Activated CD8-positive, alpha-beta memory T cell treated with anti-CD3 and anti-CD28 coated beads for 24 hours (primary cell): ENCODE measurements around the gene MAN1C1.

Experiments used
- DNase-seq: peaks from one replicate; pipeline ENCODE4 v3.0.0-alpha.2; 2020

The MAN1C1 gene

DNA sequence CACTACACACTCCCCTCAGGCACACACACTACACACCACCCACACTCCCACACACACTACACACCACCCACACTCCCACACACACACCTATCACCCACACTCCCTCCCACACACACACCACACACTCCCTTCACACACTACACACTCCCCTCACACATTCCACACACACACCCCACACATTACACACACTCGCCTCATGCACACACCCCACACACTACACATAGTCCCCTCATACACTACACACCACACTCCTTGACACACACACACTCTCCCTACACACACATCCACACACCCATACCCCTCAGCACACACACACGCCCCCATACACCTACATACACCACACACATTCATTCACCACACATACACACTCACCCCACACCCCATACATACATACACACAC lies 152.4 kb downstream of the MAN1C1 start:
- DNase-seq: no peak

DNA sequence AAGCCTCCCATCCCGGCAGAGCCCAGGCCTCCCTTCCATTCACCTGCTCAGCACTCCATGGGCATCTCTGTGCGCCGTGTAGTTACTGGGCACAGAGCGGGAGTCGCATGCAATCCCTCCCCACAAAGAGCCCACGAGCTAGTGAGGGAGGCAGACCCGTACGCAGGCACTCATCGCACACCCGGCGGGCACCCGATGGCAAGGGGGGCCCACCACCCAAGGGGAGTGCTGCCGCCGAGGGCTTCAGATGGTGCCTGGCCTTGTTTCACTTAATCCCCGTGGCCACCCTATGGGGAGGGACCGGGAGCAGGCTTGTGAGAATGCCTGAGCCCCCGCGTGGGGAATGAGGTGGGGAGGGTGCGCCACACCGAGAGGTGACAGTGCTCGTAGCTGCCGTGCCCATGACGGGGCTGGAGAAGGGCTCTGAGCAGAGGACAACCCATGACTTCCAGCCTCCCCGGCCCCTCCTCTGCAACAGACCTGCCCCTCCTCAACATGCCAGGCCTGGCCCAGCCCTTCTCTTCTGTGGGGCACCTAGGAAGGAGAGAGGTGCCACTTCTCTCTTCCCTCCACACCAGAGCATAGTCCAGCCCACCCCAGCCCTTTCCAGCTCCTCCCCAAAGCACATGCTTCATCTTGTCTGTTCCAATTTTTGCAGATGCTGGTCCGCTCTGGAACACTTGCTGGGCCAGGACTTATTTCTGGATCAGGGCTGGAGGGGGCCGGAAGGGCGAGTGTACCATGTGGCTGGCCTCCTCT lies 153.2 kb downstream of the MAN1C1 start:
- no peak for DNase-seq

DNA sequence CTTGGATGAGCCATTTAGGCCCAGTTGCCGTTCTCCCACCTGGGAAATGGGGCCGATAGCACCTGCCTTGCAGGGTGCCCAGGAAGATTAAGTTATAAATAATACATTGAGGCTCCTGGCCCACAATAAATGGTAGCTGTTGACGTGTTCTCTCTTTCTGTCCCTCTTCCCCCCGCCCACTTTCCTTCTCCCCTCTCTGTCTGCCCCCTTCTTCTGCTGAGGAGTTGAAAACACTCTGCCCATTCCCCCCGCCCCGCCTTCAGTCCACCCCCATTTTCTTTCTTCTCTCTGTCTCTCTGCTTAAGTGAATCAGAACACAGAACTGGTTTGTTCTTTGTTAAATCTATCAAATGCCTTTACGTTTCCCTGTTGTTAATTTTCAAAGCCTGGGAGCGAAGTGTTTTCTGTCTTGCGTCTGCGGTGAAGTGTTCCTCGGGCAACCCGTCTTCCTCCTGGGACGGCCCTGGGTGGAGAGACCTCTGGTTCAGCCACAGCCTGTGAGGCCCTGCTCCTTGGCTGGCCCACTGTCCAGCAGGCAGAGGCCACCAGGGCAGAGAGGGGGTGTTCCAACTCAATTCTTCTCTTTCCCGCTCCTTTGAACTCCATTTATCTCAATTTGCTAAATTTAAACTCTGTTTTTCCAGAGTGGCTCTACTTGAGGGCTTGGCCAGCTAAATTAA lies 154.1 kb downstream of the MAN1C1 start:
- DNase-seq: no peak

DNA sequence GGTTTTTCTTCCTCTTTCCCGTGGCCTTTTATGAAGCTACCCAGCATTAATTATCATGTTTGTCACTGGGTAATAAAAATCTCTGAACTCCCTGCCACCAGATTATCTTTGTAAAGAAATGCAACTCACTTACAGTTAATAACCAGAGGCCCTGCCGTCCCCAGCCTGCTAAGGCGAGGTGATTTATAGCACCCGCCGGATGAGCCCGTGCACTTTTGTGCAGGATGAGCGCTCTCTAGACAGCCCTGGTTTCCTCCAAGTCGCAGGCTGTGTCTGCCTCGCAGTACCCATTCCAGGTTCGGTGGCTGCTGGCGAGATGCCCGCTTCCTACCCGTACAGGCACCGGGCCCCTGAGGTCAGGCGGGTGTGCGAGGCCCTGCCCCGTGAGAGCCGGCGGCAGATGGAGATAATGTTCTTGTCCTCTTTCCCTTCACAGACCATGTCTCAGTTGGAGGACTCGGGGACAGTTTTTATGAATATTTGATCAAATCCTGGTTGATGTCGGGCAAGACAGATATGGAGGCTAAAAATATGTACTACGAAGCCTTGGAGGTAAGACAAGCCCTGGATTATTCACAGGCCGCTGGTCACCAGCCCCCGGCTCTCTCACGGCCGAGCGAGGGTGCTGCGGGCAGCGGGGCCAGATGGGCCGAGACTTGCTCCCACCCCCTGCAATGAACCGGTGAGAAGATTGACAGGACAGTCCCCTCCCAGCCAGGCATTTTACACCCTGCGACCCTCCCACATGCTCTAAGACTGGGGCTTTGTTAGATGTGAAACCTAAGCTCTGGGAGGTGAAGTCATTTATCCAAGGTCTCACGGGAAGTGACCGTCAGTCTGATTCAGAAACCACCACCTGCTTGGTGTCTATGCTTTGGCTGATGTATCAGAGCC lies 154.9 kb downstream of the MAN1C1 start:
- no peak for DNase-seq

DNA sequence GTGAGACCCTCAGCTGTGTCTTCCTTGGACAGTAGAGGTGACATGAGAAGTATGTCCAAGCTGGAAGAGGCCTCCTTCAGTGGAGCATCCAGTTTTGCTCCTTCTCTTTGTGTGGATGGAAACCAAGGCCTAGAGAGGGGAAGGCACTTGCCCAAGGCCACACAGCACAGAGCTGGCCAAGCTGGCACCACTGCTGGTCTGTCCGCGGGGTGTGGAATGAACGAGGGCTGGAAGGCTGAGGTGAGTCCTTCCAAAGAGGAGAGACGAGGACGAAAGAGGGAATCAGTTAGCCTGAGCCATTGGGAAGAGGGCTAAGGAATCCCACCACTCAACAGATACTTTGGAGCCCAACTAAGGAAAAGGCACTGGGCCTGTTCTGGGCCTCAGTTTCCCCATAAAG lies 155.6 kb downstream of the MAN1C1 start:
- DNase-seq: no peak

DNA sequence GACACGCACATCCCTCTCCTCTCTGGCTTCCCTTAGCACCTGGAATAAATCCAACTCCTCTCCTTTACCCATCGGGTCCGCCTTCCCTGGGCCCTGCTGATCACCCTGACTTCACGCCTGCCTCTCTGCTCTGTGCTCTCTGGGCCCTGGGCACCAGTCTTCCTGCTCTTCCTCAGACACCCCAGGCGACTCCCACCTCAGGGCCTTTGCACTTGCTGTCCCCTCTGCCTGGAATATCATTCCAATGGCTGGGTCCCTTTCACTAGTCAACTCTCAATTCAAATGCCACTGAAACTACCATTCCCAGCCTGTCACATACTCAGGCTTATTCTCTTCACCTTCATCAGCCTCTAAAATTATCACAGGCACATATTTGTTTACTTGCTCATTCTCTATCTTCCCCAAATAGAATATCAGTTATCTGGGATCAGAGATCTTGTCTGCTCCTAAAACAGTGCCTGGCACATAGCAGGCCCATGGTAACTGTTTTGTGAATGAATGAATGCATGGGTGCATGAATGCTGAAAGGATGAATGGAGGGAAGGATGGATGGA lies 156.2 kb downstream of the MAN1C1 start:
- DNase-seq: no peak

DNA sequence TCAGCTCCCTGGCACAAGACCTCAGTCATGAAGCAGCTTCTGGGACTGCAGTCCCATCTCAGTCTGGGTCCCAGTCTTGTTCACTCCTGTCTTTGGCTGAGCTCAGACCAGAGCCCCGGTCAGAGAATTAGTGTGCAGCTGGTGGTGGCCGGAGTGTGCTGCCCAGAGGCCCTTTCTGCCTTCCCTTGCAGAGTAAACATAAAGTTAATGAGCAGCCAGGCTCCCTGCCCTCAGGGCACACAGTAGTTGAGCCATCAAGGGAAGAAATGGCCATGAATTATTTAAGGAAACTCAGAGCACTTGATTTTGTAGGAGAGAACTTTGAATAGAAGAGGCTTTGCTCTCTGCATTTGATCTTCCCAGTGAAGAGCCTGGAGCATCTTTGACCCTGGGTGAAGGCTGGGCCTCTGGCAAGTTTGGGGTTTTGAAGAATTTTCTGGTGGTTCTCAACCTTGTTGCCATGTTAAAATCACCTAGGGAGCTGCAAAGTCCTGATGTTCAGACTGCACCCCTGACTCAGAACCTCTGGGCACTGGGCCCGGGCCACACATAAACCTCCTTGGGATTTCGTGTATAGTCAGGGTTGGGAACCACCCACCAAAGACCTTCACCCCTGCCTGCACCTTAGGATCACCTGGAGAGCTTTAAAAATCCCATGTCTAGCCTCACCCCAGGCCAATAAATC lies 157.0 kb downstream of the MAN1C1 start:
- DNase-seq: no peak

DNA sequence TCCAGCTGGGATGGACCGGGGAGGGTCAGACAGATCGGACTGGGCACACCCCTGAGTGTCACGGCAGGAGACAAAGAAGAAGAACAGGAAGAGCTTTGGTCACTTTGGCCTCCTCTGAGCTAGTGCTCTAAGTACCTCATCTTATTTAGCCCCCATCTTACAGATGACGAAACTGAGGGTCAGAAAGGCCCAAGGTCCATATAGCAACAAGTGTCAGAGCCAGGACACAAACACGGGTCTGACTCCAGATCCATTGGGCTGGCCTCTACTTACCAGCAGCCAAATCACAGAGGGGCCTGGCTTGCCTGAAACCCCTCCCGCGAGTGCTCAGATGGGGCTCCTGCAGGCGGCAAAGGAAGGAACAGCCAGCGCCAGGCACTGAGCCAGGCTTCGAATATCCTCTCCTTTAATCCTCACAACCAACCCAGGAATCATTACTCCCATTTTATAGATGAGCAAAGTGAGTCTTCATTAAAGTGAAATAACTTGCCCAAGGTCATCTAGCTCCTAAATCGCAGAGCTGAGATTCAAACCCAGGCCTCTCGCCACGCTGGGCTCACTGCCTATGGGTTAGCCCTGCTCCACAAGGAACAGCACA lies 157.7 kb downstream of the MAN1C1 start:
- DNase-seq: no peak

DNA sequence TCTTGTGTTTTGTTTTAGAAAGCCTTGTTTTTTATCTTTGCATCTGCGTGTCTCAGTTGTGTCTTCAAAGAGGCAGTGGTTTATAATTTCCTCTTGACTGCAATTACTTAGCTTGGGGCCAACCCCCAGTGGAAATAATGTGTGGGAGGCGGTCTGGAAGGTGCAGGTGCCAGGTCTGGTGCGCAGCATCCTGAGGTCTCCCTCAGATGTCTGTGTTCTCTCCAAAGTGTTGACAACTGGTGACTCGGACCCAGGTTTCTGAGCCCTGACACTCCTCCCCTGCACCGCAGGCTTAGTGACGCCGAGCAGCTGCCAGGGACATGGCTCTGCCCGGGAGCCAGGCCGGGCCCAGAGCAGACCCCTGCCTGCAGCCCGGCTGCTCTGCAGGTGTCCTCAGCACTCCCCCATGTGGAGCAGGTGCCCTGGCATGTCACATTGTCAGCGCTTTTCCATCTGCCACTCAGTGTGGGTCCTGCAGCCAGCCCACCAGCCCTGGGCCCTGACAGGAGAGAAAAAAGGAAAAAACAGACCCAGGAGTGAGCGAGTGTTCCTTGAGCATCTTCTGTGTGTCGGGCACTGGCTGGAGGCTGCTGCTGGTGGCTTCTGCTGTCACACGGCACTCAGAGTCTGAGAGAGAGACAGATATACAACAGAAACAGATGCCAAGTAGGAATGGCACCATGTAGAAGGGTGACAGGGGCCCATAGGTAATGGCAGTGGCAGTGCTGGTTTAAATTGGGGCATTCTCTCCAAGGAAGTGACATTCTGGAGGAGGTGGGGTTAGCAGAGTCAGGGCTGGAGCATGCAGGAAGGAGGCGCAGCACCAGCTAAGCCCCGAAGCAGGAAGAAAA lies 158.6 kb downstream of the MAN1C1 start:
- peak; percentile 87 for DNase-seq

DNA sequence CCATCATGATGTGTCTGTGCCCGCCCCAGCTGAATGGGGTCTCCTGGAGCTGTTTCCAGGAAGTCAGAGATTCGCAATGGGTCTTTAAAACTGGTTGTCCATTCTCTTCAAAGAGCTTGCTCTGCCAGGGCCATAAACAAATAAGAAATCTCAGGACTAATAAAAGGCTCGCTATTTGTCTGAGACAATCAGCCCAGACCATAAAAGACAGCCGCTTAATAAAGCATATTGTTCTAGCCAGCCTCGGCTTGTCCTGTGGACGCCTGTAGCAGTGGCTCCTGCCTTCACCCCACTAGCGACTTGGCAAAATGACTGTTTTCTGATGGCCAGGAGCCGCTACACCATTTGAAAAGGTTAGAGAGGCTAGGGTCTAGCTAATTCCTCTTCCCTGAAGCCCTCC lies 162.8 kb downstream of the MAN1C1 start:
- no peak for DNase-seq

DNA sequence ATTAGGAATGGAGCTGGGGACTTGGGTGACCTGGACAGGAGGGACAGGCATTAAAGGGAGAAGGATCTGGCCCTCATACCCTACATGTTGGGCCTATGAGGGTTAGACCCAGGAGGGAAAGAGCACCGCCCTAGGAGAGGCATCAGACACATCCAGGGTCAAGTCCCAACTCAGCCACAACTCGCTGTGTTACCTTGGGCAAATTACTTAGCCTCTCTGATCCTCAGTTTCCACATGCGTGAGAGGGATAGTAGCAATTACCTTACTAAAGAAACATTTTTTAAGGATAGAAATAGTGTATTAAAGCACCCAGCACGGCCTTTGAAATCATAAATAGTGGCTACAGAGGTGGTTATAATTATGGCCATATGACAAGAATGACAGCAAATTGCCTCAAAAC lies 163.3 kb downstream of the MAN1C1 start:
- no peak for DNase-seq

DNA sequence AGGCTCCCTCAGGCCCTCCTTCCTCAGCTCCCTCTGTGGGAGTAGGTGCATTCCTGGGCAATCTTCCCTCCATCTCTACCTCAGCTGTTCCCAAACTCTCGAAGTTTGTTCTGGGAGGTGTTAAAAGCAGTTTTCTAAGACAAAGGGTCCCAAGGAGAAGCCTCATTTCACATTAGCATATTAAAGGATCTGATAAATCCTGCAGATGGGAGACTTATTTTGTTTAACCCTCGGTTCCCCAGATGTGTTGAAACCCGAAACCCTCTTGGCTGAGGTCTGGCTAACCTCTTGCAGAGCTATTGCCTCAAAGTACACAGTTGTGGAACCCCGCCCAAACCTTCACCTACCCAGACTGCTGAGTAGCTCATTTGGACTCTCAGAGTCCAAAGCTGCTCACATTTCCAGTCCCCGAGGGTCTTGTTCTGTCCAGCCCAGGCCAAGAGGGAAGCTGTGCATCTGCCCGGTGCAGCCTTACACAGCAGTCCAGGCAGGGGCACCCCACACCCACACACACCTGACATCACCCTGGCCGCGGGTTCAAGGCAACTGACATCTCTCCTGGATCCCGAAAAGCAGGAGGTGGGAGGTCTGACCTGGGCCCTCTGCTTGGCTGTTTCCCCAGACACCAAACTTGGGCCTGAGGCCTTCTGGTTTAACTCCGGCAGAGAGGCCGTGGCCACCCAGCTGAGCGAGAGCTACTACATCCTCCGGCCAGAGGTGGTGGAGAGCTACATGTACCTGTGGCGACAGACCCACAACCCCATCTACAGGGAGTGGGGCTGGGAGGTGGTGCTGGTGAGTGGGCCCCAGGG lies 163.9 kb downstream of the MAN1C1 start:
- no peak for DNase-seq

DNA sequence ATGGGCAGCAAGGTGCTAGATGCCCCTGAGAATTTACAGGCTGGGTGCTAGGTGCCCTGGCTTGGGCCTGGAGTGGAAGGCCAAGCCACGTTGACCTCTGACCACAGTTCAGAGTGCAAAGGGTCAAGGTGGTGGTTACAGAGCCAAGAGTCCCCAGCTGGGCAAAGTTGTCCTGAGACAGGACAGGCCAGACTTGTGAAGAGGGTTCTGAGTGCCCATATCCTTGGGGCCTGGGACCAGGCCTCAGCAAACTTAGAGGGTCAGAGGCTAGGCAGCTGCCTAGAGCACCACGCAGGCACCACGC lies 164.5 kb downstream of the MAN1C1 start:
- DNase-seq: no peak

DNA sequence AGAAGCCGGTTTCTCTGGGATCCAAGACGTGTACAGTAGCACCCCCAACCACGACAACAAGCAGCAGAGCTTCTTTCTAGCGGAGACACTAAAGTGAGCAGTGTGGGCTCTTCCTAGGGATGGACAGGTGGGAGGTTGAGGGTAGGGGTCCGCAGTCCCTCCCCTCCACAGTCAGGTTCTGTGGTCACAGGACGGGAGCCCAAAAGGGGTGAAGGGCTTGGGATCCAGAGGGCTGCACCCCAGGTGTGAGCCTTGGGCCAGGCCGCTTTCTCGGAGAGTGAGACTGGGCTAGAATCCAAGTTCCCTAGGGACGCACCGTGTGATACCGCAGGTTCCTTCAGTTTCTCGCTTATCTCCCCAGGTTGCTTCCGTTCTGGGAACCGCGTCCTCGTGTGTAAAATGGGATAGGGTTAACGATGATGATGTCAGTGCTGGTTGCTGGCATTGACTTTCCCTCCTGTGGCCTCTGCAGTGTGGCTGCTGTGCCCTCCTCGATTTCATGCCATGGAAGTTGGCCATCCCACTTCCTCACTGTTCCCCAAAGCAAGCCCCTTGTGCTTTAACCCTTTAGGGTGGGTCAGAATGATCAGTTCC lies 166.1 kb downstream of the MAN1C1 start:
- DNase-seq: no peak

DNA sequence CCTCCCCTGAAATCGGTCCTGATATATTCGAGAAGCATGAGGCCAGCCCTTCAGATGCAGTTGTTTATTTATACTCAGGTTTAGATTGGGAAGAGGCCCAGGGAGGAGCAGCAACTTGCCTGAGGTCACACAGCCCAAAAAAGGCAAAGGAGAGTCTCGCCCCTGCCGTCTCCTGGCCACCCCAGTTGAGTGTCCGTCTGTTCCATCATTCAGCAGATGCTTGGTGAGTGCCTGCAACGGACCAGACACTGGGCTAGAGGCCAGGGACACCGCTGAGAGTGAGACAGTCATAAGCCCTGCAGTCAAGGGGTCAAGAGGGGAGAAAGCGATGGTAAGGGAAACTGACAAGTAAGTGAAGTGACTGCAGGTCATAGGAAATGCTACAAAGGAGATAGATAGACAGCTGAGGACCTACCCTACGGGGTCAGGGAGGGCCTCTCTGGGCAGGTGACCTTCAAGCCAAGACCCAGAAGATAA lies 168.0 kb downstream of the MAN1C1 start:
- DNase-seq: no peak

DNA sequence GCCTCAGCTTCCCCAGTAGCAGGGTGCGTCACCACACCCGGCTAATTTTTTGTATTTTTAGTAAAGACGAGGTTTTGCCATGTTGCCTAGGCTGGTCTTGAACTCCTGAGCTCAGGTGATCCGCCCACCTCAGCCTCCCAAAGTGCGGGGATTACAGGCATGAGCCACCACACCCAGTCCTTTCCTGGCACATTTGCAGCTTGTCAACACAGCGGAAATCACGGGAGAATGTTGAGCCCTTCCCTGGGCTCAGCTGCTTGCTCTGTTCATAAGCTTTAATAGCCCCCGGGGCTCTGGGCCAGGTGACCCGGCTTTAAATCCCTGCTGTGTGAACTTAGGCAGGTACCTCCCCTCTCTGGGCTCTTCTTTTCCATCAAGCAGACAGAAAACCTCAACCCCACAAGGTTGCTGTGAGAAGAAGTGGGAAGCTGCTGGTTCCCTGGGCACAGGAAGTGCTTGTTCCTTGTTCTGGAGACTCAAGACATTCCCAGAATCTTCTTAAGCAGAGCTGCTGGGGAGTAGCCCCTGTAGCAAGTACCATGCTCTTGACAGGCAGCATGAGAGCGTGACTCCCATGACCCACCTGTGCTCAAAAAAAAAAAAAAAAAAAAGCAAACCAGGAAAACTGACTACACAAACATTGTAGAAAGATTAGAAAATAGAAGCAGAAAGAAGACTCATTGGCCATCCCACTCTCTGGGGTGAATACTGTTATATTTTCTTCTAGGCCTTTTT lies 168.9 kb downstream of the MAN1C1 start:
- DNase-seq: no peak

DNA sequence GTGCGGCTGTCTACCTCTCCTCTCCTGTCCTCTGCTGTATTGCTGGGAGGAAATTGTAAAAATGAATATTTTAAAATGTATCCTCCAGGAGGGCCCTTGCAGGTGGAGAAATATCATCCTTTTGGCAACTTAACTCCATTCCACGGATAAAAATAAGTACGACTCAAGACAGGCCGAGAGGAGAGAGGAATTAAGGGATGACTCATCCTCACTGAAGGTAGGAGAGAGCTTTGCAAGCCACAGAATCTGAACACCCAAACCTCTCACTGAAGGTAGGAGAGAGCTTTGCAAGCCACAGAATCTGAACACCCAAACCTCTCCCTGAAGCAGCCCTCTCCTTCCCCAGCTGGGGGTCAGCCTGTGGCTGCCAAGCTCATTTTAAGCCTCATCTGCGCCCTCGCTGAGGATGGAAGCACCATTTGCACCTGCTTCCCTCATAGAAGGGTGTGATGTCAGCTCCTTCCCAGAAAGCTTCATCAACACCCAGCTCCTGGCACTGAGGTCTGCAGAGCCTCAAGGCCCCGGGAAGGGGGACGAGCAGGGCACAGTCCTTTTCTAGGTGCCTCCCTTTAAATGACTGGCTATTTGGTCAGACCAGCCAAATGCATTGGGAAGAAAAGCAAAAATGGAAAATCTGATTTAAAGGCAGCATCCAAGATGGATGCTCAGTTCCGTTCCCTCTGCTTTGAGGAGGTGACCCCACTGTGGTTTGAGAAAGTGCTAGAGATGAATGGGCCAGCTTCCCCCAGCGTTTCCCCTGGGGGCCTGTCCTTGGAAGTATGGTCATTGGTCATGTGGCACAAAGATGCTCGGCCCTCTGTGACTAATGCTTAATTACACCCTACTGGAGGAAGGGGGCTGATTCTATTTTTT lies 170.5 kb downstream of the MAN1C1 start:
- no peak for DNase-seq

DNA sequence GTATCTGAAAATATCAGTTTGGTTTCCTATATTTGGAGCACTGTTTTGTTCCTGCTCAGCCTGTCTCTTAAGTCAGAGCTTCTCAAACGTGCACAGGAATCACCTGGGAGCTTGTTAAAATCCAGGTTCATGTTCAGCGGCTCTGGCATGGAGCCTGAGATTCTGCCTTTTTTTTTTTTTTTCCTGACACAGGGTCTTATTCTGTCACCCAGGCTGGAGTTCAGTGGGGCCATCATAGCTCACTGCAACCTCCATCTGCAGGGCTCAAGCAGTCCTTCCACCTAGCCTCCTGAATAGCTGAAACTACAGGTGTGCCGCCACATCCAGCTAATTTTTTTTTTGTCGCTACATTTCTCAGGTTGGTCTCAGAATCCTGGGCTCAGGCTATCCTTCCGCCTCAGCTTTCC lies 171.2 kb downstream of the MAN1C1 start:
- DNase-seq: no peak
